Esophagus muscularis mucosa (tissue), 4 donors: ENCODE data around the gene UGT1A6.

Source experiments
- EP300 ChIP-seq: sonication (generic); formaldehyde crosslinking; IDR thresholded peaks from one replicate; pipeline ENCODE4 v1.6.1; 2017; ENCODE audit warnings: antibody characterized with exemption
- POLR2A ChIP-seq: fragments of 450-650 bp; IDR thresholded peaks from one replicate; pipeline ENCODE4 v1.6.1; 2017; ENCODE audit warnings: antibody characterized with exemption, moderate library complexity, mild to moderate bottlenecking, low read depth
- POLR2AphosphoS5 ChIP-seq, 2 donors: sonication (generic); formaldehyde crosslinking; IDR thresholded peaks; one replicate each; pipeline ENCODE4 v1.6.1; 2017; ENCODE audit warnings: antibody characterized with exemption in 2 of 2
- TF ChIP-seq, protein P1 (sequence below), 3 experiments: fragments of 200-600 bp in 2 of 3; fragments of 450-650 bp in 1 of 3; sonication (generic) in 2 of 3; IDR thresholded peaks; one replicate each; pipeline ENCODE4 v1.5.1; 2017 to 2019; ENCODE audit warnings: antibody characterized with exemption in 3 of 3, mild to moderate bottlenecking in 2 of 3, moderate library complexity in 1 of 3

DNA sequence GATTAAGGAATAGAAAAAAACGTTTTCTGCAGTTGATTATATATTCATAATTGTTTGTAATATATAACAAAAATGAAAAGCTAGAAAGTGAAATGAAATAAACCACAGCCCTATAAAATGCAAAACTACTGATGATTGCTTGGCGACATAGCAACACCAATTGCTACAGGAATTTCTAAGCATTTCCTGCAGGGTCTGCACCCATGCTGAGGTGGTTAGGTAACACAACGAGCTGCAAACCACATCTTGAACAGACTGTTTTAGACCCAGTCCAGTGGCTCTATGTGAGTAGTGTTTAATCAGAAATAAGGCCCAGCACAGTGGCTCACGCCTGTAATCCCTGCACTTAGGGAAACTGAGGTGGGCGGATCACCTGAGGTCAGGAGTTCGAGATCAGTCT, 38.2 kb upstream of the UGT1A6 start:
- TF ChIP-seq, protein P1, sequence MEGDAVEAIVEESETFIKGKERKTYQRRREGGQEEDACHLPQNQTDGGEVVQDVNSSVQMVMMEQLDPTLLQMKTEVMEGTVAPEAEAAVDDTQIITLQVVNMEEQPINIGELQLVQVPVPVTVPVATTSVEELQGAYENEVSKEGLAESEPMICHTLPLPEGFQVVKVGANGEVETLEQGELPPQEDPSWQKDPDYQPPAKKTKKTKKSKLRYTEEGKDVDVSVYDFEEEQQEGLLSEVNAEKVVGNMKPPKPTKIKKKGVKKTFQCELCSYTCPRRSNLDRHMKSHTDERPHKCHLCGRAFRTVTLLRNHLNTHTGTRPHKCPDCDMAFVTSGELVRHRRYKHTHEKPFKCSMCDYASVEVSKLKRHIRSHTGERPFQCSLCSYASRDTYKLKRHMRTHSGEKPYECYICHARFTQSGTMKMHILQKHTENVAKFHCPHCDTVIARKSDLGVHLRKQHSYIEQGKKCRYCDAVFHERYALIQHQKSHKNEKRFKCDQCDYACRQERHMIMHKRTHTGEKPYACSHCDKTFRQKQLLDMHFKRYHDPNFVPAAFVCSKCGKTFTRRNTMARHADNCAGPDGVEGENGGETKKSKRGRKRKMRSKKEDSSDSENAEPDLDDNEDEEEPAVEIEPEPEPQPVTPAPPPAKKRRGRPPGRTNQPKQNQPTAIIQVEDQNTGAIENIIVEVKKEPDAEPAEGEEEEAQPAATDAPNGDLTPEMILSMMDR (IDR thresholded peaks at IDR 0.05), result no peak
- TF ChIP-seq POLR2A (no peak), EP300 (no peak), POLR2AphosphoS5 (IDR thresholded peaks at IDR 0.05) (no peak)
